GM12874 (cell line): ENCODE measurements around the gene SARDH.

Experiments
- CTCF ChIP-seq: IDR thresholded peaks from 2 replicates; pipeline ENCODE4 v1.5.1; 2011; ENCODE audit warnings: low read depth, mild to moderate bottlenecking, control low read depth, low read length, moderate library complexity; ENCODE audit not compliant: insufficient read depth

SARDH gene

GRCh38 chr9:133737071-133737773 lies 930 bp downstream of the SARDH start:
- no peak for TF ChIP-seq CTCF

DNA sequence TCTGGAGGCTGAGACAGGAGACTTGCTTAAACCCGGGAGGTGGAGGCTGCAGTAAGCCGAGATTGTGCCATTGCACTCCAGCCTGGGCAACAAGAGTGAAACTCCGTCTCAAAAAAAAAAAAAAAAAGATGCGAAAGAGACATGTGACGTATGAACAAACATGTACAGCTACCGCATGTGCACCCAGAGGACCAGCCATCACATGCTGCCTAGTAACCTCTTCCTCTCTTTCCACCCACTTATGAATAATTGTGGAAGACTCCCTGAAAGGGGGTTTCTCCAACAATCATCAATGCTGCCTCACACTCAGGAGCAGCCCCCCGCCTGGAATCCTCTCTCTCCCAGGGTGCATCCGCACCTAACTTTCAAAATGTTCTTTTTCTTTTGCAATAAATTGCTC lies 2.2 kb downstream of the SARDH start:
- TF ChIP-seq CTCF: no peak

- no peak for TF ChIP-seq CTCF
Measured at GRCh38 chr9:133735415-133735775, 2.8 kb downstream of the SARDH start.

DNA sequence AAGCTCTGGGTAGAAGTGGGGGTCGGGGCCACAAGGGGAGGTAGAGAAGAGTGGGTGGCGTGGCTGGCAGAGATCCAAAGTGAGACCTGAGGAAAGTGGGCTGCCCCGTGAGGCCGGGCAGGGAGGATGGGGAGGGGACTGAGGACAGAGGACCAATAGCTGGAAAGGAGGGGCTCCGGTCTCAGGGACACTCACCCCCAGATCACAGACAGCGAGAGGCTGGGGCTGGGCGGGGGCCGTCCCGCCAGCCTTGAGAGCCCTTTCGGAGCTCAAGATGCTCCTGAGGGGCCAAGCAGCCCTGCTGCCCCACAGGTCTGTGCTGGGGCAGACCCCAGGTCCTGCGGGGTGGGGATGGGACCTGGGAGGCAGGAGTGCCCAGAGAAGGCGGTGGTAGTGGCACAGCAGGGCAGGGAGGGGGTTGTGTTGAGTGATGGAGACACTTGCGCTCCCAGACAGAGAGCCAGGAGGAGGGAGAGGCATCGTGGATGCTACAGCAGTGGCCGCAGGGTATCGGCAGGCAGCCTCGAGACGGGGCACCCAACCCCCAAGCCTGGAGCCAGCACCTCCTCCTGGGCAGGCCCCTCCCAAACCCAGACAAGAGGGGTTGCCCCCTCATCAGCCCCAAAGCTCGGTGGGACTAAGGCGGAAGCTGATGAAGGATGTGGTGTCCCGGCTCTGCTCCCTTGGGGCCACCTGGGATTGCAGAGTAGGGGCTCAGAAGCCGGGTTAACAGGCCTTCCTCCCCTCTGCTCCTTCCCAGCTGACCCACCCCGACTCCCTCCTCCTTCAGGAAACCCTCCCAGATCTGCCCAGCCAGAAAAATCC lies 3.4 kb downstream of the SARDH start:
- no peak for TF ChIP-seq CTCF

GRCh38 chr9:133733796-133734533 lies 4.2 kb downstream of the SARDH start:
- TF ChIP-seq CTCF: no peak

DNA sequence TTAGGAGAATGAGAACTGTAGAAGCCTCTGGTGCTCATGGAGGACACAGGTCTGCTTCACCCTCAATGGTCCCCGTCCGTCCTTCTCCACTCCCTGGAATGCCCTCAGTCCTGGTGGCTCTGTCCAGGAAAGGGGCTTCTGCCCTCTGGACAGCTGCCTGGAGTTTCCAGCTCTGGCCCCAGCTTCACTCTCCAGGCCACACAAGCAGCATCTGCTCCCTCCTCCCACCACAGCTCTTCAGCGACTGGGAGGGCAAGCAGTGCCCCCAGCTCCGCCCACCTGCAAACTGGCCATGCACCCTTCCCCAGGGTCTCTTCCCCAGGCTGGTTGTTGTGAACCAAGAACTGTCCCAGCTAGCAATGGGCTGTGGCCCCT lies 4.7 kb downstream of the SARDH start:
- TF ChIP-seq CTCF: no peak
